K562 (cell line): ENCODE results near the gene LRRC4C. TPM values are rescaled to one million over a fixed set of nuclear protein-coding genes. Genes with fewer than 3 reads are reported as not detected.

Experiments used
- ATAC-seq: fragments of 200-7000 bp; cut with Tn5 transposase; 3 replicates; pipeline ENCODE4 v1.9.1; 2020; ENCODE audit warnings: moderate library complexity
- BruUV-seq: library from RNA; stranded (reverse); fragments of 400-500 nt; replicated peaks from 2 replicates; lab custom pipeline; 2021; lab: Mats Ljungman, UMichigan
- CTCF ChIA-PET: fragments of 300-600 bp; formaldehyde crosslinking; extraction: SDS; loops from one replicate; lab custom pipeline; 2021; ENCODE audit warnings: low intra/inter-chr PET ratio; lab: Yijun Ruan, JAX
- POLR2A ChIA-PET: fragments of 300-600, 350-650 bp; sonication (Branson Sonifier 250); formaldehyde crosslinking; extraction: SDS; loops from one replicate; lab custom pipeline; 2021; ENCODE audit warnings: antibody characterized with exemption, inconsistent platforms; lab: Yijun Ruan, JAX
- DNase-seq, 4 experiments: peaks; one replicate each; pipeline versions ENCODE4 v3.0.0 to v3.0.0-alpha.2; 2011 to 2018; ENCODE audit warnings: low spot score in 3 of 4, mixed read lengths in 3 of 4; ENCODE audit errors: extremely low read depth in 1 of 4
- FAIRE-seq: peaks from 2 replicates; lab custom pipeline; 2011; peaks lifted over from hg19 to GRCh38; lab: Jason Lieb, UNC
- H2AFZ ChIP-seq: 2 replicates; pipeline ENCODE4 v1.6.0; 2011; ENCODE audit warnings: low read depth, low read length, control low read depth, inconsistent platforms
- H3K27ac ChIP-seq: fragments of 200-600 bp; 3 replicates; pipeline ENCODE4 v1.8.0; 2011; ENCODE audit warnings: low read depth, mild to moderate bottlenecking, control low read depth, inconsistent platforms, low read length, moderate library complexity, mixed read lengths; ENCODE audit errors: extremely low read depth
- H3K27me3 ChIP-seq, 2 experiments: fragments of 300-600 bp in 1 of 2; 2 replicates in 1 of 2; 3 replicates in 1 of 2; pipeline versions ENCODE4 v1.6.0 to v1.8.0; 2011; ENCODE audit warnings: inconsistent platforms in 2 of 2, low read length in 2 of 2, mild to moderate bottlenecking in 1 of 2, mixed read lengths in 1 of 2, moderate library complexity in 1 of 2; ENCODE audit not compliant: control insufficient read depth in 2 of 2, insufficient read depth in 2 of 2
- H3K36me3 ChIP-seq: fragments of 300-600 bp; 3 replicates; pipeline ENCODE4 v1.8.0; 2011; ENCODE audit warnings: mild to moderate bottlenecking, low read length, inconsistent platforms; ENCODE audit not compliant: control insufficient read depth, insufficient read depth
- H3K4me1 ChIP-seq, 2 experiments: fragments of 200-600 bp in 1 of 2; replicated peaks in 1 of 2; 2 replicates in 1 of 2; 3 replicates in 1 of 2; pipeline versions ENCODE4 v1.5.1 to v1.8.0; 2011; ENCODE audit warnings: inconsistent platforms in 2 of 2, low read length in 2 of 2, mild to moderate bottlenecking in 1 of 2, mixed read lengths in 1 of 2, moderate library complexity in 1 of 2; ENCODE audit not compliant: control insufficient read depth in 2 of 2, insufficient read depth in 2 of 2
- H3K4me2 ChIP-seq: 2 replicates; pipeline ENCODE4 v1.6.1; 2011; ENCODE audit warnings: low read length, control low read depth, inconsistent platforms, mixed read lengths; ENCODE audit not compliant: insufficient read depth
- H3K4me3 ChIP-seq: fragments of 200-600 bp; sonication (generic), shearing (Covaris generic); 2 replicates; pipeline ENCODE4 v1.5.1; 2016; ENCODE audit warnings: control low read depth, inconsistent platforms
- H3K79me2 ChIP-seq: fragments of 200-600 bp; 3 replicates; pipeline ENCODE4 v1.8.0; 2011; ENCODE audit warnings: low read length, inconsistent platforms; ENCODE audit not compliant: control insufficient read depth, insufficient read depth
- H3K9ac ChIP-seq, 2 experiments: 2 replicates each; pipeline versions ENCODE4 v1.6.0 to v1.6.1; 2011; ENCODE audit warnings: low read depth in 2 of 2, low read length in 2 of 2, control low read depth in 1 of 2, inconsistent platforms in 1 of 2, mild to moderate bottlenecking in 1 of 2, mixed read lengths in 1 of 2; ENCODE audit not compliant: insufficient read depth in 1 of 2
- H3K9me1 ChIP-seq: one replicate; pipeline ENCODE4 v1.6.0; 2011; ENCODE audit warnings: inconsistent platforms, mild to moderate bottlenecking, low read length, moderate library complexity; ENCODE audit not compliant: control insufficient read depth, insufficient read depth
- H3K9me3 ChIP-seq: replicated peaks from 2 replicates; pipeline ENCODE4 v1.5.1; 2011; ENCODE audit warnings: low read depth, low read length, inconsistent platforms; ENCODE audit not compliant: control insufficient read depth, insufficient read depth
- H4K20me1 ChIP-seq: replicated peaks from 2 replicates; pipeline ENCODE4 v1.6.1; 2011; ENCODE audit warnings: low read length, inconsistent platforms, mixed read lengths; ENCODE audit not compliant: control insufficient read depth, insufficient read depth
- BRF2 ChIP-seq: IDR thresholded peaks from 3 replicates; pipeline ENCODE4 v1.6.1; 2011; ENCODE audit warnings: borderline replicate concordance, mild to moderate bottlenecking; ENCODE audit not compliant: insufficient read length, insufficient read depth
- FOXK2 ChIP-seq, 2 experiments: fragments of 450-650 bp; IDR thresholded peaks in 1 of 2; conservative IDR thresholded peaks in 1 of 2; 2 replicates each; pipeline ENCODE4 v1.6.1; 2016; ENCODE audit warnings: low read depth in 2 of 2, mild to moderate bottlenecking in 1 of 2
- GMEB1 ChIP-seq: fragments of 250-450 bp; sonication (Bioruptor Pico); IDR thresholded peaks from 2 replicates; pipeline ENCODE4 v1.4.0; 2020; ENCODE audit warnings: mild to moderate bottlenecking
- HMGN3 ChIP-seq: IDR thresholded peaks from 2 replicates; pipeline ENCODE4 v1.6.1; 2011; ENCODE audit warnings: borderline replicate concordance, low read depth, mild to moderate bottlenecking, mixed read lengths, low read length; ENCODE audit not compliant: insufficient read length; ENCODE audit errors: extremely low read depth
- JUN ChIP-seq, 2 experiments: sonication (generic) in 1 of 2; formaldehyde crosslinking in 1 of 2; IDR thresholded peaks; 2 replicates each; pipeline versions ENCODE4 v1.6.1 to v1.8.0; 2012 to 2022; ENCODE audit warnings: borderline replicate concordance in 2 of 2, mild to moderate bottlenecking in 2 of 2, improper control_type of control experiment in 1 of 2, low read depth in 1 of 2, low read length in 1 of 2, missing genetic modification reagents in 1 of 2
- MCM2 ChIP-seq: fragments of 450-650 bp; IDR thresholded peaks from 2 replicates; pipeline ENCODE4 v1.6.1; 2017; ENCODE audit warnings: low read depth, mild to moderate bottlenecking
- MYNN ChIP-seq, 2 experiments: sonication (generic); formaldehyde crosslinking in 1 of 2; IDR thresholded peaks; 2 replicates each; pipeline versions ENCODE4 v1.5.0 to v1.6.1; 2016 to 2020; ENCODE audit warnings: antibody characterized with exemption in 1 of 2, missing genetic modification reagents in 1 of 2
- NFE2L1 ChIP-seq: fragments of 450-650 bp; IDR thresholded peaks from 2 replicates; pipeline ENCODE4 v1.6.1; 2016; ENCODE audit warnings: missing genetic modification characterization, low read depth, mild to moderate bottlenecking, missing compliant biosample characterization, moderate library complexity, borderline replicate concordance
- NFIC ChIP-seq: fragments of 450-650 bp; IDR thresholded peaks from 2 replicates; pipeline ENCODE4 v1.6.1; 2017; ENCODE audit warnings: mild to moderate bottlenecking, inconsistent platforms
- RBM22 ChIP-seq: fragments of 200-400 bp; formaldehyde crosslinking; IDR thresholded peaks from 2 replicates; pipeline ENCODE4 v1.6.1; 2018; ENCODE audit warnings: low read length, low read depth; ENCODE audit not compliant: poor library complexity, severe bottlenecking
- TAF1 ChIP-seq: IDR thresholded peaks from 2 replicates; pipeline ENCODE4 v1.6.1; 2011; ENCODE audit warnings: mild to moderate bottlenecking, low read length, moderate library complexity; ENCODE audit not compliant: insufficient read depth, control insufficient read depth, severe bottlenecking; ENCODE audit errors: extremely low read depth
- XRCC4 ChIP-seq: IDR thresholded peaks from one replicate; pipeline ENCODE4 v1.6.1; 2011; ENCODE audit not compliant: insufficient read depth, insufficient read length; ENCODE audit errors: extremely low read depth
- ZBTB9 ChIP-seq: fragments of 450-650 bp; formaldehyde crosslinking; IDR thresholded peaks from 2 replicates; pipeline ENCODE4 v1.4.0; 2020; ENCODE audit warnings: mild to moderate bottlenecking, moderate library complexity
- ZNF41 ChIP-seq: fragments of 250-450 bp; sonication (Bioruptor Pico); conservative IDR thresholded peaks from 2 replicates; pipeline ENCODE4 v1.4.0; 2020; ENCODE audit warnings: mild to moderate bottlenecking
- ZNF76 ChIP-seq: fragments of 250-450 bp; sonication (Bioruptor Pico); IDR thresholded peaks from 2 replicates; pipeline ENCODE4 v1.4.0; 2020; ENCODE audit warnings: mild to moderate bottlenecking, moderate library complexity, borderline replicate concordance
- ZNF77 ChIP-seq: fragments of 250-450 bp; sonication (Bioruptor Pico); IDR thresholded peaks from 2 replicates; pipeline ENCODE4 v1.5.0; 2020
- WGBS: fragments of 100-300 bp; shearing (Covaris generic); methylation state at CpG from one replicate; pipeline ENCODE4 v1.1.6; 2016; ENCODE audit warnings: low coverage, mixed read lengths; ENCODE audit not compliant: insufficient coverage; ENCODE audit errors: missing lambda C conversion rate; 5-methylcytosine and 5-hydroxymethylcytosine counted together
- in situ Hi-C: fragments of 300-500 bp; cut with MboI; formaldehyde crosslinking; loops from 4 replicates; pipeline ENCODE4 v1.15.0; 2018; ENCODE audit warnings: inconsistent platforms, mixed read lengths
- intact Hi-C: fragments of 100-400 bp; cut with micrococcal nuclease; formaldehyde crosslinking; loops from 2 replicates; pipeline ENCODE4 v1.14.2; 2022
- polyA plus RNA-seq, 8 experiments: library from polyadenylated mRNA; depleted of rRNA in 4 of 8; stranded (reverse) in 5 of 8; unstranded in 3 of 8; fragments of >200 nt; fragmentation: Nextera tagmentation in 2 of 8; fragmentation: Illumina TruSeq in 1 of 8; extraction: Ambion mirVana in 2 of 8; extraction: Trizol in 1 of 8; gene quantifications; 2 replicates each; pipeline versions ENCODE4 v1.2.1 to v1.2.3, GENCODE V29; 2011 to 2014; ENCODE audit warnings: inconsistent platforms in 1 of 8, missing spikeins in 1 of 8
- total RNA-seq, 7 experiments: library from RNA; depleted of rRNA in 6 of 7; stranded (reverse); fragments of >200 nt in 6 of 7; fragmentation: Illumina TruSeq in 2 of 7; extraction: Trizol in 2 of 7; gene quantifications; 2 replicates each; pipeline versions ENCODE4 v1.2.1 to v1.2.3, GENCODE V29; 2011 to 2021; ENCODE audit warnings: low replicate concordance in 1 of 7

Gene LRRC4C
- total and polyA plus RNA-seq, 9 of the 15 experiments (the other 6 are each of a cell fraction or from before 2014, with no cell fraction given): not detected

- Histone ChIP-seq H3K9me3 (peaks cover 1% of the 10 kb centered on the region; the same call in 1 of the 2 replicates), H4K20me1 (no peaks in the 10 kb centered on the region), H3K4me3 (no peak overlapping the region), H3K4me1 (no peaks in the 10 kb centered on the region), H3K36me3 (no peaks in the 10 kb centered on the region), H3K27me3 (no peaks in the 10 kb centered on the region), H3K79me2 (no peaks in the 10 kb centered on the region), H2AFZ (no peak overlapping the region), H3K27ac (no peak overlapping the region), H3K9ac (no peak overlapping the region), H3K4me2 (no peak overlapping the region), H3K9me1 (no peaks in the 10 kb centered on the region)
- DNase-seq: no peak
- ChIA-PET CTCF (no interaction called here), POLR2A (no interaction called here)
- no TSS peak for BruUV-seq
- no peak for TF ChIP-seq ZNF41 (CRISPR knock-in tag)
- TF ChIP-seq ZBTB9: no peak
- TF ChIP-seq MCM2: no peak
- no peak for TF ChIP-seq NFE2L1 (tag)
- TF ChIP-seq GMEB1 (CRISPR knock-in tag): no peak
- no peak for TF ChIP-seq NFIC
- no peak for TF ChIP-seq HMGN3
- no peak for TF ChIP-seq FOXK2 (conservative IDR thresholded peaks at IDR 0.05 in 1 of 2, IDR thresholded peaks at IDR 0.05 in 1 of 2; ENCODE audit: low read depth in 2 of 2)
- no peak for TF ChIP-seq BRF2
- TF ChIP-seq XRCC4: no peak
- no peak for TF ChIP-seq ZNF76
- no peak for TF ChIP-seq MYNN (IDR thresholded peaks at IDR 0.05)
- TF ChIP-seq MYNN (CRISPR knock-in tag; IDR thresholded peaks at IDR 0.05): no peak
- TF ChIP-seq RBM22: no peak
- TF ChIP-seq JUN (IDR thresholded peaks at IDR 0.05; ENCODE audit: borderline replicate concordance, low read depth, low read length): no peak
- no peak for TF ChIP-seq JUN (CRISPR knock-in tag; IDR thresholded peaks at IDR 0.05; ENCODE audit: borderline replicate concordance)
- no peak for TF ChIP-seq TAF1
- TF ChIP-seq ZNF77 (CRISPR knock-in tag): no peak
- intact Hi-C loops (no loop called here), in situ Hi-C loops (no loop called here)
- no peak for ATAC-seq
- 0% methylated on average over 1 of the region's 1 CpG for WGBS
- no peak for FAIRE-seq
Observed at GRCh38 chr11:41031551-41032060, 427.8 kb downstream of the LRRC4C start.
